GM06990 (cell line): ENCODE data around the gene COL1A2.

Experiments
- DNase-seq: peaks from one replicate; pipeline ENCODE4 v3.0.0-alpha.2; 2011; ENCODE audit not compliant: insufficient read length; ENCODE audit errors: extremely low read depth
- H3K27me3 ChIP-seq: replicated peaks from 2 replicates; pipeline ENCODE4 v1.6.0; 2011; ENCODE audit warnings: low read length; ENCODE audit not compliant: control insufficient read depth, insufficient read depth
- H3K36me3 ChIP-seq: 2 replicates; pipeline ENCODE4 v1.5.1; 2011; ENCODE audit warnings: low read length; ENCODE audit not compliant: control insufficient read depth, insufficient read depth
- H3K4me3 ChIP-seq: replicated peaks from 2 replicates; pipeline ENCODE4 v1.5.1; 2011; ENCODE audit warnings: low read depth, mild to moderate bottlenecking, control low read depth, low read length
- CTCF ChIP-seq: IDR thresholded peaks from 2 replicates; pipeline ENCODE4 v1.5.1; 2011; ENCODE audit warnings: low read length, control low read depth, mild to moderate bottlenecking, inconsistent platforms; ENCODE audit not compliant: insufficient read depth, poor library complexity, severe bottlenecking

The COL1A2 gene

GRCh38 chr7:94446308-94446707 is 51.6 kb downstream of the COL1A2 start:
- no peak overlapping the region for H3K4me3 ChIP-seq
- TF ChIP-seq CTCF, result no peak

GRCh38 chr7:94449151-94449725 is 54.5 kb downstream of the COL1A2 start:
- DNase-seq, result no peak
- TF ChIP-seq CTCF, result peak; percentile 49
- Histone ChIP-seq H3K27me3 (no peaks in the 10 kb centered on the region), H3K36me3 (no peaks in the 10 kb centered on the region), H3K4me3 (no peak overlapping the region)

More at GRCh38 chr7:94446308-94446707, 51.6 kb downstream of the COL1A2 start:
- H3K36me3 ChIP-seq, result no peaks in the 10 kb centered on the region
- H3K27me3 ChIP-seq, result no peaks in the 10 kb centered on the region
- DNase-seq, result no peak

GRCh38 chr7:94450044-94450697 is 55.5 kb downstream of the COL1A2 start:
- DNase-seq, result no peak
- TF ChIP-seq CTCF, result no peak
- no peaks in the 10 kb centered on the region for H3K27me3 ChIP-seq
- no peaks in the 10 kb centered on the region for H3K36me3 ChIP-seq
- no peak overlapping the region for H3K4me3 ChIP-seq

- TF ChIP-seq CTCF, result no peak
- H3K27me3 ChIP-seq, result no peaks in the 10 kb centered on the region
- no peak overlapping the region for H3K4me3 ChIP-seq
- H3K36me3 ChIP-seq, result no peaks in the 10 kb centered on the region
- no peak for DNase-seq
These were observed 56.5 kb downstream of the COL1A2 start for GRCh38 chr7:94451187-94451586.

GRCh38 chr7:94452239-94452638 is 57.5 kb downstream of the COL1A2 start:
- Histone ChIP-seq H3K36me3 (no peaks in the 10 kb centered on the region), H3K4me3 (no peak overlapping the region), H3K27me3 (no peaks in the 10 kb centered on the region)
- no peak for DNase-seq
- TF ChIP-seq CTCF, result no peak

- Histone ChIP-seq H3K36me3 (no peaks in the 10 kb centered on the region), H3K27me3 (no peaks in the 10 kb centered on the region), H3K4me3 (no peak overlapping the region)
- no peak for TF ChIP-seq CTCF
- no peak for DNase-seq
These were observed 59.2 kb downstream of the COL1A2 start for GRCh38 chr7:94453898-94454297.
